PC-9 (cell line): ENCODE results near the gene TMEM82.

Experiments
- EZH2 ChIP-seq: fragments of 200-600 bp; sonication (generic); IDR thresholded peaks from 2 replicates; pipeline ENCODE4 v1.8.0; 2017; ENCODE audit warnings: antibody characterized with exemption, low read depth
- TF ChIP-seq, protein P1 (sequence below): fragments of 200-600 bp; sonication (generic); conservative IDR thresholded peaks from 2 replicates; pipeline ENCODE4 v1.6.1; 2017; ENCODE audit warnings: mixed run types, antibody characterized with exemption, mild to moderate bottlenecking, moderate library complexity

DNA sequence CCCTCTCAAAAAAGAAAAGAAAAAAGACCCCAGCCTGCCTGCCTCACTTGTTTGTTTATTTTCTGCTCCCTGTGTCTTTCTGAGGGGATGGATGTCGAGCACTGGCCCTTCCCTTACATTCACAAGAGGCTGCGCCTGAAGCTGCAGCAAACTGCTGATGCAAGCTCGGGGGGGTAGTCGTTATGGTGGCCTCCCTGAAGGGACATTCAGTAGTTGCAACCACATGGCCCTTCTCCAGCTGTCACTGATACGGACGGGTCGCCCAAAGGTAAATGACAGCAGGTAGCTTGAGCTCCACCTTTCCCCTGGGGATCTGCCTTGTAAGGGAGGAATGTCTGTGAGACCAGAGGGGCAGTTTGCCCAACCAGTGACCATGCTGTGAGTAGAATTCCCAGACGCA lies 40.5 kb upstream of the TMEM82 start:
- TF ChIP-seq, protein P1, sequence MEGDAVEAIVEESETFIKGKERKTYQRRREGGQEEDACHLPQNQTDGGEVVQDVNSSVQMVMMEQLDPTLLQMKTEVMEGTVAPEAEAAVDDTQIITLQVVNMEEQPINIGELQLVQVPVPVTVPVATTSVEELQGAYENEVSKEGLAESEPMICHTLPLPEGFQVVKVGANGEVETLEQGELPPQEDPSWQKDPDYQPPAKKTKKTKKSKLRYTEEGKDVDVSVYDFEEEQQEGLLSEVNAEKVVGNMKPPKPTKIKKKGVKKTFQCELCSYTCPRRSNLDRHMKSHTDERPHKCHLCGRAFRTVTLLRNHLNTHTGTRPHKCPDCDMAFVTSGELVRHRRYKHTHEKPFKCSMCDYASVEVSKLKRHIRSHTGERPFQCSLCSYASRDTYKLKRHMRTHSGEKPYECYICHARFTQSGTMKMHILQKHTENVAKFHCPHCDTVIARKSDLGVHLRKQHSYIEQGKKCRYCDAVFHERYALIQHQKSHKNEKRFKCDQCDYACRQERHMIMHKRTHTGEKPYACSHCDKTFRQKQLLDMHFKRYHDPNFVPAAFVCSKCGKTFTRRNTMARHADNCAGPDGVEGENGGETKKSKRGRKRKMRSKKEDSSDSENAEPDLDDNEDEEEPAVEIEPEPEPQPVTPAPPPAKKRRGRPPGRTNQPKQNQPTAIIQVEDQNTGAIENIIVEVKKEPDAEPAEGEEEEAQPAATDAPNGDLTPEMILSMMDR, result no peak
- no peak for TF ChIP-seq EZH2
